Endothelial cell of umbilical vein (primary cell): Measurements from ENCODE around the gene OR56A1.

Experiments used
- CTCF ChIP-seq, 2 donors: IDR thresholded peaks; 1 replicate in 1 of 2; 2 replicates in 1 of 2; pipeline ENCODE4 v1.5.1; 2011; ENCODE audit warnings: low read length in 2 of 2, mild to moderate bottlenecking in 2 of 2, moderate library complexity in 2 of 2, control low read depth in 1 of 2, inconsistent platforms in 1 of 2, low read depth in 1 of 2; ENCODE audit not compliant: insufficient read depth in 1 of 2; ENCODE audit errors: extremely low read depth in 1 of 2
- EZH2 ChIP-seq: IDR thresholded peaks from 2 replicates; pipeline ENCODE4 v1.6.1; 2012; ENCODE audit warnings: borderline replicate concordance, low read depth, mild to moderate bottlenecking, moderate library complexity, low read length, inconsistent platforms; ENCODE audit not compliant: severe bottlenecking

- TF ChIP-seq EZH2: no peak
- no peak for TF ChIP-seq CTCF (IDR thresholded peaks at IDR 0.05; ENCODE audit: extremely low read depth in 1 of 2, insufficient read depth in 1 of 2, low read depth in 1 of 2, low read length in 2 of 2)
These were observed 10.3 kb upstream of the OR56A1 start for GRCh38 chr11:6040874-6041273.
